HG03108 (cell line): ENCODE data around the gene CRIM1.

Experiments used
- ATAC-seq: cut with Tn5 transposase; IDR thresholded peaks from one replicate; pipeline ENCODE4 v1.9.1; 2021; ENCODE audit warnings: moderate library complexity; ENCODE audit not compliant: unreplicated experiment

Gene CRIM1

GRCh38 chr2:36544638-36545338 is 189.2 kb downstream of the CRIM1 start:
- no peak for ATAC-seq

GRCh38 chr2:36545871-36546416 is 190.4 kb downstream of the CRIM1 start:
- ATAC-seq: no peak

GRCh38 chr2:36547906-36548305 is 192.3 kb downstream of the CRIM1 start:
- no peak for ATAC-seq

GRCh38 chr2:36549165-36549574 is 193.6 kb downstream of the CRIM1 start:
- ATAC-seq: no peak

GRCh38 chr2:36550006-36550405 is 194.4 kb downstream of the CRIM1 start:
- ATAC-seq: no peak

GRCh38 chr2:36553683-36554082 is 198.1 kb downstream of the CRIM1 start:
- no peak for ATAC-seq

- ATAC-seq: no peak
Observed at GRCh38 chr2:36554531-36554930, 199.0 kb downstream of the CRIM1 start.

- ATAC-seq: no peak
Observed at GRCh38 chr2:36555789-36556188, 200.2 kb downstream of the CRIM1 start.

- ATAC-seq: no peak
Observed at GRCh38 chr2:36556842-36557241, 201.3 kb downstream of the CRIM1 start.

GRCh38 chr2:36559221-36559942 is 203.8 kb downstream of the CRIM1 start:
- ATAC-seq: no peak

GRCh38 chr2:36560726-36561125 is 205.1 kb downstream of the CRIM1 start:
- no peak for ATAC-seq

GRCh38 chr2:36561237-36561944 is 205.8 kb downstream of the CRIM1 start:
- no peak for ATAC-seq

- no peak for ATAC-seq
Observed at GRCh38 chr2:36562240-36562639, 206.7 kb downstream of the CRIM1 start.

GRCh38 chr2:36562973-36563532 is 207.5 kb downstream of the CRIM1 start:
- ATAC-seq: no peak

- no peak for ATAC-seq
Observed at GRCh38 chr2:36564377-36564930, 208.9 kb downstream of the CRIM1 start.

GRCh38 chr2:36565712-36566111 is 210.1 kb downstream of the CRIM1 start:
- no peak for ATAC-seq

GRCh38 chr2:36566887-36567286 is 211.3 kb downstream of the CRIM1 start:
- no peak for ATAC-seq

- ATAC-seq: no peak
Observed at GRCh38 chr2:36567711-36568408, 212.3 kb downstream of the CRIM1 start.

- ATAC-seq: no peak
Observed at GRCh38 chr2:36568516-36569246, 213.1 kb downstream of the CRIM1 start.
